DMS 273 (cell line): ENCODE data around the gene PHF3.

Experiments
- DNase-seq: peaks from one replicate; lab custom pipeline; 2025; ENCODE audit not compliant: unreplicated experiment; lab: John Stamatoyannopoulos, UW

Gene PHF3

GRCh38 chr6:63764318-63764916 lies 128.8 kb downstream of the PHF3 start:
- peak; percentile 75 for DNase-seq
